ENCODE results near the gene NXPE3. TPM values are rescaled to one million over a fixed set of nuclear protein-coding genes. Genes with fewer than 3 reads are reported as not detected.

NXPE3 gene
- total and polyA plus RNA-seq, 9 donors = 5.6 to 16.4 (median 13.1) TPM

DNA sequence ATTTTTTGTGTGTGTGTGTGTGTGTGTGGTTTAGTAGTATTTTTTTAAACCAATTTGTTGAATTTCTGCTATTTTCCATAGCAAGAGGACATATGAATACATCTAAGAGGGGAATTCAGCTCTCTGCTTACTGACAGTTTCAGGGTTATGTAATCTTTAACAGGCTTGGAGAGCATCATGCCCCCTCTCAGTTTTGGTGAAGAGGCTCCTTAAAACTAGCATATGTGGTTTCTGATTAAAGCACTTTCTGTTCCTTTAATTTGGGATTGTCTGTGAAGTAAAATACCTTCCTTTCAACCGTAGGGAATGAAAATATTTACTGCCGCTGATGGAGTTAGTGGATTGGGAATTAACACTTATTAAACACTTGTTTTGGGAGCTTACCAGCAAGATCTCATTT is 50.9 kb downstream of the NXPE3 start:
- H3K9me3 ChIP-seq = no peaks in the 10 kb centered on the region
- intact Hi-C loops (cut with DNase I) = no loop called here
- peaks cover 5% of the 10 kb centered on the region for H3K4me1 ChIP-seq (ENCODE audit: insufficient read depth)
- no peak for DNase-seq
- no peak overlapping the region for H3K4me3 ChIP-seq
- no peak for TF ChIP-seq EP300 (IDR thresholded peaks at IDR 0.05)
- no peak for TF ChIP-seq POLR2A (IDR thresholded peaks at IDR 0.05)
- TF ChIP-seq, protein P1, sequence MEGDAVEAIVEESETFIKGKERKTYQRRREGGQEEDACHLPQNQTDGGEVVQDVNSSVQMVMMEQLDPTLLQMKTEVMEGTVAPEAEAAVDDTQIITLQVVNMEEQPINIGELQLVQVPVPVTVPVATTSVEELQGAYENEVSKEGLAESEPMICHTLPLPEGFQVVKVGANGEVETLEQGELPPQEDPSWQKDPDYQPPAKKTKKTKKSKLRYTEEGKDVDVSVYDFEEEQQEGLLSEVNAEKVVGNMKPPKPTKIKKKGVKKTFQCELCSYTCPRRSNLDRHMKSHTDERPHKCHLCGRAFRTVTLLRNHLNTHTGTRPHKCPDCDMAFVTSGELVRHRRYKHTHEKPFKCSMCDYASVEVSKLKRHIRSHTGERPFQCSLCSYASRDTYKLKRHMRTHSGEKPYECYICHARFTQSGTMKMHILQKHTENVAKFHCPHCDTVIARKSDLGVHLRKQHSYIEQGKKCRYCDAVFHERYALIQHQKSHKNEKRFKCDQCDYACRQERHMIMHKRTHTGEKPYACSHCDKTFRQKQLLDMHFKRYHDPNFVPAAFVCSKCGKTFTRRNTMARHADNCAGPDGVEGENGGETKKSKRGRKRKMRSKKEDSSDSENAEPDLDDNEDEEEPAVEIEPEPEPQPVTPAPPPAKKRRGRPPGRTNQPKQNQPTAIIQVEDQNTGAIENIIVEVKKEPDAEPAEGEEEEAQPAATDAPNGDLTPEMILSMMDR (IDR thresholded peaks at IDR 0.05) = no peak
- H3K27me3 ChIP-seq = no peaks in the 10 kb centered on the region
- H3K36me3 ChIP-seq = no peaks in the 10 kb centered on the region
- 25 to 38% (median 36%) methylated on average over 2 of the region's 2 CpGs for WGBS, 3 donors
- peak overlapping the region in 1 of 2 donors; percentile 82 for H3K27ac ChIP-seq

DNA sequence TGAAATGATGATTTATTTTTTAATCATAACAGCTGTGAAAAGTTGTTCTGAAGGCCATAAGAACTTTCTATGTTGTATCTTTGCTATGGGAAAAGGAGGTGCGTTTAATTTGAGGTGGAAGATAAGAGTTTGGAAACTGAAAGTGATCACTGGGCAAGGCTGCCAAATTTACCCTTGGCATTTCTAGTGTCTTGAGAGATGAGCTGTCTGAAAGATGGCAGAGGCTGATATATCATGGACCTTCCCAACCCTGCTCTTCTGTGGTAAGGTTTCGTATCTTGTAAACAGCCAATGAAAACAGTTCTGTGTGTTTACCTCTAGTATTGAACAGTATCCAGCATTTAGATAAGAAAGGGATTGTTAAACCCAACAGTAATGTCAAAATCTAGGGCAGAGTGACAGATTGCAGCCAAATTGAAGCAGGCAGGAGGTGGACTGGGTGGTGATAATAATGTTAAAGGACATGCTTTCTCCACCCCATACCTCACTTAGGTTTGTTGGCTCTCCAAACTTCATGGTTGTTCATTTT is 54.5 kb downstream of the NXPE3 start:
- 68 to 83% (median 79%) methylated on average over 2 of the region's 2 CpGs for WGBS, 3 donors
- no peak for DNase-seq
- H3K4me1 ChIP-seq (ENCODE audit: insufficient read depth) = peaks cover 4% of the 10 kb centered on the region

DNA sequence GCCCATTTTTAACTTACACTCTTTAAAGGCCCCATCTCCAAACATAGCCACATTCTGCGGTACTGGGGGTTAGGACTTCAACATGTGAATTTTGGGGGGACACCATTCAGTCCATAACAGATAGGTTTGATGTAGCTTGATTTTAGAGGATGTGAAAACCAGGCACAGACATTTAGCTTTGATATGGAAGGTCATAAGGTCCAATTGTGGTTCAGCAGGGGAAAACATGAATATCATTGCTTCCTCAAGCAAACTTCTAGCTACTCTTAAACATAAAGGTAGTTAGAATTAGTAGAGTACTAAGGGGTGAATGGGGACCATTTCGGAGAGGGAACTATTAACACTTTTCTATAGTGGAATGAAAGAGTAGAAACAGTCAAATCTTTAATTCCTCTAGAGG is 56.7 kb downstream of the NXPE3 start:
- intact Hi-C loops (cut with DNase I) = no loop called here
- Histone ChIP-seq H3K4me3 (no peak overlapping the region), H3K27ac (no peak overlapping the region), H3K9me3 (no peaks in the 10 kb centered on the region), H3K36me3 (no peaks in the 10 kb centered on the region), H3K4me1 (ENCODE audit: insufficient read depth) (no peaks in the 10 kb centered on the region), H3K27me3 (no peaks in the 10 kb centered on the region)
- no peak for DNase-seq
- WGBS, 3 donors = 97 to 100% (median 97%) methylated on average over 2 of the region's 2 CpGs
- TF ChIP-seq EP300 (IDR thresholded peaks at IDR 0.05) (no peak), POLR2A (IDR thresholded peaks at IDR 0.05) (no peak)
- TF ChIP-seq, protein P1 (IDR thresholded peaks at IDR 0.05) = no peak

More for the DNA sequence above, 54.5 kb downstream of the NXPE3 start:
- no peak overlapping the region for H3K4me3 ChIP-seq
- TF ChIP-seq POLR2A (IDR thresholded peaks at IDR 0.05) (no peak), EP300 (IDR thresholded peaks at IDR 0.05) (no peak)
- TF ChIP-seq, protein P1 (IDR thresholded peaks at IDR 0.05) = no peak
- H3K36me3 ChIP-seq = no peaks in the 10 kb centered on the region
- H3K27me3 ChIP-seq = no peaks in the 10 kb centered on the region
- no peaks in the 10 kb centered on the region for H3K9me3 ChIP-seq
- intact Hi-C loops (cut with DNase I) = no loop called here
- H3K27ac ChIP-seq = no peak overlapping the region

DNA sequence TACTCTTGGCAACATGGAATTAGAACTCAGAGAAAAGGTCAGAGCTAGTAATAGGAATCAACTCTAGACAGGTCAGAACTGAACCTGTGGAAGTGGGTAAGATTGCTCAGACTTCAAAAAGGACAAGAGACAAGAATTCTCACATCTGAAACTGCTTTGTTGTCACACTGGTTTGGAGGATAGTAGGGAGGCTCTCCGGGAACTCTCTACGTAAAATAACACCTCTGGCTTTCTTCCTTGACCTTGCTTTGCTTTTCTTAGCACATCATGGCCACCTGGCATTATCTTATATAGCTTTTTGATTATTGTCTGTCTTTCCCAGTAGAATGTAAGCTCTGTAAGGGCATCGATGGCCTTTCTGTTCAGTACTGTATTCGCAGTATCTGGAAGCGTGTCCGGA is 57.1 kb downstream of the NXPE3 start:
- Histone ChIP-seq H3K27ac (no peak overlapping the region), H3K4me1 (ENCODE audit: insufficient read depth) (no peaks in the 10 kb centered on the region), H3K36me3 (no peaks in the 10 kb centered on the region), H3K4me3 (no peak overlapping the region), H3K9me3 (no peaks in the 10 kb centered on the region), H3K27me3 (no peaks in the 10 kb centered on the region)
- intact Hi-C loops (cut with DNase I) = no loop called here
- TF ChIP-seq, protein P1 (IDR thresholded peaks at IDR 0.05) = no peak
- TF ChIP-seq EP300 (IDR thresholded peaks at IDR 0.05) = no peak
- no peak for TF ChIP-seq POLR2A (IDR thresholded peaks at IDR 0.05)
- WGBS, 3 donors = 95 to 97% (median 95%) methylated on average over 6 of the region's 6 CpGs
- DNase-seq = no peak
